Posterior vena cava (tissue), 2 donors: Measurements from ENCODE around the gene MACROD2. TPM values are rescaled to one million over a fixed set of nuclear protein-coding genes. Genes with fewer than 3 reads are reported as not detected.

Source experiments
- DNase-seq: peaks from one replicate; pipeline ENCODE4 v3.0.0-alpha.2; 2020; ENCODE audit warnings: low spot score
- intact Hi-C, 2 donors: fragments of 100-400 bp; cut with DNase I; formaldehyde crosslinking; loops; one replicate each; pipeline versions ENCODE4 v1.14.1 to v1.14.2; 2022 to 2023
- total RNA-seq, 2 donors: library from RNA; stranded (reverse); fragmentation: NEBNext Ultra II Directional; extraction: Animal tissue kit (Norgen Biotek cat#: 25700); gene quantifications; one replicate each; pipeline ENCODE4 v1.2.1, GENCODE V29; 2021
- donor health status: DM: yes; HTN: yes; CAD: no.
- donor health status: DM: yes; HTN: yes; CAD: no.

Gene MACROD2
- total RNA-seq, 2 donors from 2014 or later: 15.5 to 25.5 TPM

GRCh38 chr20:15642109-15642508, 1646.8 kb downstream of the MACROD2 start:
- intact Hi-C loops: no loop called here

GRCh38 chr20:15642676-15643075, 1647.4 kb downstream of the MACROD2 start:
- DNase-seq: no peak
- intact Hi-C loops: no loop called here

More at GRCh38 chr20:15642109-15642508, 1646.8 kb downstream of the MACROD2 start:
- DNase-seq: no peak

- intact Hi-C loops: no loop called here
These were observed 1648.4 kb downstream of the MACROD2 start for GRCh38 chr20:15643713-15644112.

GRCh38 chr20:15645816-15646215, 1650.5 kb downstream of the MACROD2 start:
- intact Hi-C loops: no loop called here
- DNase-seq: no peak

More at GRCh38 chr20:15643713-15644112, 1648.4 kb downstream of the MACROD2 start:
- no peak for DNase-seq

GRCh38 chr20:15653396-15654207, 1658.3 kb downstream of the MACROD2 start:
- intact Hi-C loops: loop anchor here in 1 of 2 donors (1.0 kb wide), 1 partner anchor 31 kb away; no protein-coding TSS in a partner anchor
- DNase-seq: no peak

- DNase-seq: no peak
These were observed 1658.9 kb downstream of the MACROD2 start for GRCh38 chr20:15654208-15654649.

GRCh38 chr20:15655295-15655874, 1660.1 kb downstream of the MACROD2 start:
- intact Hi-C loops: no loop called here
- no peak for DNase-seq

More at GRCh38 chr20:15654208-15654649, 1658.9 kb downstream of the MACROD2 start:
- intact Hi-C loops: loop anchor here in 1 of 2 donors (1.0 kb wide), 1 partner anchor 30 kb away; no protein-coding TSS in a partner anchor

- DNase-seq: no peak
- intact Hi-C loops: no loop called here
These were observed 1660.8 kb downstream of the MACROD2 start for GRCh38 chr20:15656124-15656523.

GRCh38 chr20:15658295-15658694, 1663.0 kb downstream of the MACROD2 start:
- DNase-seq: no peak
- intact Hi-C loops: no loop called here

GRCh38 chr20:15673206-15673605, 1677.9 kb downstream of the MACROD2 start:
- DNase-seq: no peak
- intact Hi-C loops: no loop called here

- DNase-seq: no peak
- intact Hi-C loops: no loop called here
These were observed 1679.1 kb downstream of the MACROD2 start for GRCh38 chr20:15674253-15675060.

GRCh38 chr20:15675061-15675514, 1679.8 kb downstream of the MACROD2 start:
- intact Hi-C loops: no loop called here
- DNase-seq: no peak

- DNase-seq: no peak
- intact Hi-C loops: no loop called here
These were observed 1680.6 kb downstream of the MACROD2 start for GRCh38 chr20:15675813-15676484.

GRCh38 chr20:15676815-15677214, 1681.5 kb downstream of the MACROD2 start:
- intact Hi-C loops: no loop called here
- DNase-seq: no peak

GRCh38 chr20:15682690-15683089, 1687.4 kb downstream of the MACROD2 start:
- no peak for DNase-seq
- intact Hi-C loops: no loop called here

- DNase-seq: no peak
- intact Hi-C loops: no loop called here
These were observed 1697.3 kb downstream of the MACROD2 start for GRCh38 chr20:15692570-15692969.

- intact Hi-C loops: no loop called here
- DNase-seq: no peak
These were observed 1704.3 kb downstream of the MACROD2 start for GRCh38 chr20:15699431-15700146.

GRCh38 chr20:15700147-15700765, 1704.9 kb downstream of the MACROD2 start:
- DNase-seq: no peak
- intact Hi-C loops: no loop called here
